Ovary (tissue), 9 donors: Measurements from ENCODE around the gene AP5Z1. TPM values are rescaled to one million over a fixed set of nuclear protein-coding genes. Genes with fewer than 3 reads are reported as not detected.
A peak's percentile ranks its signal among the peaks of the same experiment; 100 is the strongest.

Source experiments
- DNase-seq, 5 donors: peaks; one replicate each; pipeline ENCODE4 v3.0.0-alpha.2; 2019 to 2020
- H3K27ac ChIP-seq, 2 donors: fragments of 200-600 bp; one replicate each; pipeline versions ENCODE4 v1.5.1 to v1.8.0; 2019 to 2022
- H3K27me3 ChIP-seq: fragments of 200-600 bp; one replicate; pipeline ENCODE4 v1.8.0; 2022
- H3K36me3 ChIP-seq: fragments of 200-600 bp; sonication (generic); one replicate; pipeline ENCODE4 v1.5.1; 2019
- H3K4me1 ChIP-seq: one replicate; pipeline ENCODE4 v1.8.1; 2013; ENCODE audit warnings: mild to moderate bottlenecking, moderate library complexity; ENCODE audit not compliant: insufficient read depth
- H3K4me3 ChIP-seq: fragments of 200-600 bp; sonication (generic); one replicate; pipeline ENCODE4 v1.5.1; 2017
- H3K9me3 ChIP-seq, 2 donors: fragments of 200-600 bp in 1 of 2; sonication (generic) in 1 of 2; one replicate each; pipeline versions ENCODE4 v1.5.1 to v1.8.1; 2013 to 2019; ENCODE audit warnings: mild to moderate bottlenecking in 1 of 2, moderate library complexity in 1 of 2
- EP300 ChIP-seq: sonication (generic); formaldehyde crosslinking; IDR thresholded peaks from one replicate; pipeline ENCODE4 v1.6.1; 2017; ENCODE audit warnings: antibody characterized with exemption
- POLR2A ChIP-seq: fragments of 450-650 bp; IDR thresholded peaks from one replicate; pipeline ENCODE4 v1.6.1; 2017; ENCODE audit warnings: antibody characterized with exemption, mild to moderate bottlenecking, moderate library complexity
- WGBS, 3 donors: extraction: QIAGEN DNeasy Blood & Tissue Kit in 1 of 3; methylation state at CpG; one replicate each; pipeline versions ENCODE4 v1.1.5 to v1.1.7; 2013 to 2017; 5-methylcytosine and 5-hydroxymethylcytosine counted together
- intact Hi-C, 4 donors: fragments of 100-400 bp; cut with DNase I; formaldehyde crosslinking; loops; one replicate each; pipeline versions ENCODE4 v1.11.0 to v1.15.1; 2022 to 2023
- polyA plus RNA-seq, 2 donors: library from polyadenylated mRNA; stranded (reverse); fragments of 200-250 nt in 1 of 2; fragments of 350-450 nt in 1 of 2; fragmentation: Illumina TruSeq in 1 of 2; extraction: RNeasy Lipid Tissue Mini Kit (QIAGEN cat#74804) in 1 of 2; gene quantifications; one replicate each; pipeline ENCODE4 v1.2.3, GENCODE V29; 2013 to 2014
- total RNA-seq, 7 donors: library from RNA; depleted of rRNA in 2 of 7; stranded (reverse); fragments of >200 nt in 2 of 7; fragmentation: NEBNext Ultra II Directional in 3 of 7; extraction: Animal tissue kit (Norgen Biotek cat#: 25700) in 3 of 7; gene quantifications; one replicate each; pipeline versions ENCODE4 v1.1.0 to v1.2.4, GENCODE V29; 2016 to 2023
- TF ChIP-seq, protein P1 (sequence below), 3 donors: fragments of 450-650 bp in 2 of 3; fragments of 200-600 bp in 1 of 3; IDR thresholded peaks; one replicate each; pipeline versions ENCODE4 v1.5.1 to v1.8.0; 2016 to 2022; ENCODE audit warnings: antibody characterized with exemption in 3 of 3, mild to moderate bottlenecking in 1 of 3
- donor health status: DM: no; HTN: no; CAD: no; lungs with moderate emphysema.
- donor health status: DM: no; HTN: no; CAD: no.
- donor health status: Bipolar disorder and iron deficiency.
- donor health status: DM: yes; HTN: yes; CAD: no.
- donor health status: DM: no; HTN: no; CAD: no.
- donor health status: DM: yes; HTN: yes; CAD: no.

Gene AP5Z1
- total and polyA plus RNA-seq, 9 donors, result 2.4 to 37.3 (median 23.1) TPM

DNA sequence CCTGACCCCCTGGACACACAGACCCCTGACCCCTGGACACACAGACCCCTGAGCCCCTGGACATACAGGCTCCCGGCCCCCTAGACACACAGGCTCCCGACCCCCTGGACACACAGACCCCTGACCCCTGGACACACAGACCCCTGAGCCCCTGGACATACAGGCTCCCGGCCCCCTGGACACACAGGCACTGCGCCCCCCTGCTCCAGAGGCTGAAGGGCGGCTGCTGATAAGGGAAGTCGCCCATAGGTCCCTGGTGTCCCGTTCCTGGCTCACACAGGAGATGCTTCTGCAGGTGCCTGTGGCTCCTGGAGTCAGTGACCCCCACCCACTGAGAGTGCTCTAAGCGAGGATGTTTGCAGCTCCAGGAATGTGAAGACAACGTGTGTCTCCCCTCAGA lies 3.7 kb upstream of the AP5Z1 start:
- WGBS, 3 donors, result 78 to 81% (median 79%) methylated on average over 7 to 9 of the region's 9 CpGs

DNA sequence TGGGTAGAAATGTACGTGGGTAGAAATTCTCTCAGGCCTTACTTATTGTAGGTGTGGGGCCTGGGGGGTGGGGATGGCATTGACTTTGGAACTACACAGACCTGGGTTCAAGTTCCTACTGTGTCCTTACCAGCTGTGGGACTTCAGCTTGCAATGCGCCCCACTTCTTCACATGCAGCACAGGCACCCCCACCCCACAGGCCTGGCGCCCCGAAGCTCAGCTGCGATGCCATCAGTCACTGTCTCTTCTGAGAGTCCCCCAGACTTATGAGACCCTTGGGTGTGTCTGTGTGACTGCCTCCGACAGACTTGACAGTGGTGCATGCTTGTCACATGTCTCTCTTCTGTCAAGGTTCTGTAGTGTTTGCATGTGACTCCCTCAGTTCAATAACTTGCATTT lies 3.1 kb upstream of the AP5Z1 start:
- H3K36me3 ChIP-seq, result no peaks in the 10 kb centered on the region
- no peaks in the 10 kb centered on the region for H3K27me3 ChIP-seq
- no peak overlapping the region for H3K4me3 ChIP-seq
- 92 to 94% (median 92%) methylated on average over 6 of the region's 6 CpGs for WGBS, 3 donors
- TF ChIP-seq, protein P1, sequence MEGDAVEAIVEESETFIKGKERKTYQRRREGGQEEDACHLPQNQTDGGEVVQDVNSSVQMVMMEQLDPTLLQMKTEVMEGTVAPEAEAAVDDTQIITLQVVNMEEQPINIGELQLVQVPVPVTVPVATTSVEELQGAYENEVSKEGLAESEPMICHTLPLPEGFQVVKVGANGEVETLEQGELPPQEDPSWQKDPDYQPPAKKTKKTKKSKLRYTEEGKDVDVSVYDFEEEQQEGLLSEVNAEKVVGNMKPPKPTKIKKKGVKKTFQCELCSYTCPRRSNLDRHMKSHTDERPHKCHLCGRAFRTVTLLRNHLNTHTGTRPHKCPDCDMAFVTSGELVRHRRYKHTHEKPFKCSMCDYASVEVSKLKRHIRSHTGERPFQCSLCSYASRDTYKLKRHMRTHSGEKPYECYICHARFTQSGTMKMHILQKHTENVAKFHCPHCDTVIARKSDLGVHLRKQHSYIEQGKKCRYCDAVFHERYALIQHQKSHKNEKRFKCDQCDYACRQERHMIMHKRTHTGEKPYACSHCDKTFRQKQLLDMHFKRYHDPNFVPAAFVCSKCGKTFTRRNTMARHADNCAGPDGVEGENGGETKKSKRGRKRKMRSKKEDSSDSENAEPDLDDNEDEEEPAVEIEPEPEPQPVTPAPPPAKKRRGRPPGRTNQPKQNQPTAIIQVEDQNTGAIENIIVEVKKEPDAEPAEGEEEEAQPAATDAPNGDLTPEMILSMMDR (IDR thresholded peaks at IDR 0.05), result no peak
- TF ChIP-seq EP300 (no peak), POLR2A (no peak)
- H3K9me3 ChIP-seq, result no peaks in the 10 kb centered on the region
- H3K4me1 ChIP-seq, result peaks cover 9% of the 10 kb centered on the region
- H3K27ac ChIP-seq, result no peak overlapping the region
- intact Hi-C loops, result no loop called here
- no peak for DNase-seq

More for the DNA sequence above, 3.7 kb upstream of the AP5Z1 start:
- no peak for TF ChIP-seq EP300
- TF ChIP-seq, protein P1 (IDR thresholded peaks at IDR 0.05), result no peak
- no peak for TF ChIP-seq POLR2A
- peaks cover 8% of the 10 kb centered on the region for H3K4me1 ChIP-seq
- no peak overlapping the region for H3K27ac ChIP-seq
- no peaks in the 10 kb centered on the region for H3K9me3 ChIP-seq
- no peak overlapping the region for H3K4me3 ChIP-seq
- H3K36me3 ChIP-seq, result no peaks in the 10 kb centered on the region
- intact Hi-C loops, result no loop called here
- no peak for DNase-seq
- H3K27me3 ChIP-seq, result no peaks in the 10 kb centered on the region

DNA sequence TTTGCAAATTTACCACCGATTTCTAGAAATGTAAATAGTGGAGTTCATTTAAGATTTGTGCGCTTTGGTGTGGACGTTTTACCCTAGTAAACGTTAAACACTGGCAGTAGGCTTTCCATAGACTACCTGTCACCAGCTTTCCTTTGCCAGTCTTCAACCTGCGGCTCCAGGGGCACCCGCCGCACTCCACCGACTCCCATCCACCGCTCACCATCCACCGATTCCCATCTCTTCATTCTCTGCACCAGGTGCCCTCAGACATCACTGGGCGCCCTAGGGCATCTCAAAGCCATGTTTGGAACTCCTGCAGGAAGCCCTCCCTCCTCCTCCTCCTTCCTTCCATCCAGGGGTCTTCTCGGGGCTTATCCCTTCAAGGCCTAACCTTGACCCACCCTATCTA lies 1.4 kb upstream of the AP5Z1 start:
- Histone ChIP-seq H3K27ac (no peak overlapping the region), H3K27me3 (no peaks in the 10 kb centered on the region), H3K4me3 (no peak overlapping the region), H3K4me1 (peaks cover 9% of the 10 kb centered on the region), H3K9me3 (no peaks in the 10 kb centered on the region), H3K36me3 (no peaks in the 10 kb centered on the region)
- intact Hi-C loops, result no loop called here
- 77 to 82% (median 79%) methylated on average over 12 of the region's 12 CpGs for WGBS, 3 donors
- TF ChIP-seq, protein P1 (IDR thresholded peaks at IDR 0.05), result no peak
- TF ChIP-seq POLR2A, result no peak
- no peak for TF ChIP-seq EP300
- DNase-seq, result no peak

DNA sequence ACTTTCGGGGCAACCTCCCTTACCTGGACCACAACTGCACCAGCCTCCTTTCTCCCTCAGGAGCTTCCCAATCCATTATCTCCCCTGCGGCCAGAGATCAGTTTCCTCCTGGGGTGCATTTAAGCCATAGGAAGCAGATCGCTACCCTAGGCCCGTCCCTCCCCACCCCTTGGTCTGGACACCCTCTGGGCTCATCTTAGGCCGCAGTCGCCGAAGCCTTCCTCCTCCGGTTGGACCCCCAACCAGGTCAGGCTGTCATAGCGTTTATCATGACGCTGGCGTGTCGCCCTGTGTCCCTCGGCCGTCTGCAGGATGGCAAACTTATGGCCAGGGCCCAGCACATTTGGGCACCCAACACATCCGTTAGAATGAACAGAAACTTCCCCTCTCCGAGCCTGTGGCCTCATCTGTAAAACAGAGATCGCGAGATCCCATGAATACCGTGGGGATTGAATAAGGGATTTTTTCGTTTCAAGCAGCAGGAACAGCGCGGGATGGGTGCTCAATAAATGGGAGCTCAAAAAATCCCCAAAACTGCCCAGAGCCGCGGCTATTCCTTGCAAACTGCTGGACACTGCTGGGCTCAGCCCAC lies 669 bp upstream of the AP5Z1 start:
- intact Hi-C loops, result no loop called here
- peak in 4 of 5 donors; percentile 25 to 71 (median 59) for DNase-seq

More for the DNA sequence above, 669 bp upstream of the AP5Z1 start:
- TF ChIP-seq EP300 (no peak), POLR2A (no peak)
- TF ChIP-seq, protein P1 (IDR thresholded peaks at IDR 0.05), result no peak
- H3K36me3 ChIP-seq, result no peaks in the 10 kb centered on the region
- no peaks in the 10 kb centered on the region for H3K9me3 ChIP-seq
- H3K27ac ChIP-seq, result peak overlapping the region; percentile 87 to 90
- WGBS, 3 donors, result 5 to 6% (median 5%) methylated on average over 24 of the region's 24 CpGs
- peak overlapping the region; percentile 54 for H3K4me3 ChIP-seq
- no peaks in the 10 kb centered on the region for H3K27me3 ChIP-seq
- H3K4me1 ChIP-seq, result peaks cover 9% of the 10 kb centered on the region
